GM23248 (cell line): ENCODE measurements around the gene NTF3. TPM values are rescaled to one million over a fixed set of nuclear protein-coding genes. Genes with fewer than 3 reads are reported as not detected.

Source experiments
- DNase-seq: peaks from one replicate; pipeline ENCODE4 v3.0.0-alpha.2; 2015
- H2AFZ ChIP-seq: fragments of 200-600 bp; sonication (generic); 2 replicates; pipeline ENCODE4 v1.6.1; 2016; ENCODE audit warnings: antibody characterized with exemption
- H3F3A ChIP-seq: fragments of 200-600 bp; sonication (generic); 2 replicates; pipeline ENCODE4 v1.6.1; 2016; ENCODE audit warnings: mild to moderate bottlenecking, antibody characterized with exemption, mixed run types; ENCODE audit not compliant: insufficient read depth
- H3K27ac ChIP-seq: fragments of 200-600 bp; sonication (generic); 2 replicates; pipeline ENCODE4 v1.5.1; 2016; ENCODE audit warnings: mild to moderate bottlenecking
- H3K27me3 ChIP-seq: fragments of 200-600 bp; sonication (generic); replicated peaks from 2 replicates; pipeline ENCODE4 v1.6.1; 2016; ENCODE audit warnings: mild to moderate bottlenecking; ENCODE audit not compliant: insufficient read depth
- H3K36me3 ChIP-seq: fragments of 200-600 bp; sonication (generic); 2 replicates; pipeline ENCODE4 v1.6.1; 2016; ENCODE audit warnings: low read depth, mild to moderate bottlenecking
- H3K4me1 ChIP-seq: fragments of 200-600 bp; sonication (generic); 2 replicates; pipeline ENCODE4 v1.6.1; 2016; ENCODE audit warnings: mild to moderate bottlenecking; ENCODE audit not compliant: insufficient read depth
- H3K4me2 ChIP-seq: fragments of 200-600 bp; sonication (generic); one replicate; pipeline ENCODE4 v1.6.1; 2016; ENCODE audit warnings: mild to moderate bottlenecking; ENCODE audit not compliant: unreplicated experiment
- H3K4me3 ChIP-seq: fragments of 200-600 bp; sonication (generic); 2 replicates; pipeline ENCODE4 v1.5.1; 2016; ENCODE audit warnings: mild to moderate bottlenecking
- H3K79me2 ChIP-seq: fragments of 200-600 bp; sonication (generic); 2 replicates; pipeline ENCODE4 v1.6.1; 2016; ENCODE audit warnings: mild to moderate bottlenecking; ENCODE audit not compliant: insufficient read depth
- H3K9ac ChIP-seq: fragments of 200-600 bp; sonication (generic); 2 replicates; pipeline ENCODE4 v1.6.1; 2016; ENCODE audit warnings: mild to moderate bottlenecking
- H3K9me2 ChIP-seq: fragments of 200-600 bp; sonication (generic); 2 replicates; pipeline ENCODE4 v1.6.1; 2016; ENCODE audit warnings: mixed run types, mild to moderate bottlenecking, moderate library complexity; ENCODE audit not compliant: insufficient read depth
- H3K9me3 ChIP-seq: fragments of 200-600 bp; sonication (generic); one replicate; pipeline ENCODE4 v1.6.1; 2017; ENCODE audit warnings: low read depth
- H4K20me1 ChIP-seq: fragments of 200-600 bp; sonication (generic); 2 replicates; pipeline ENCODE4 v1.6.0; 2016; ENCODE audit not compliant: insufficient read depth
- EZH2 ChIP-seq: fragments of 200-600 bp; sonication (generic); IDR thresholded peaks from 2 replicates; pipeline ENCODE4 v1.6.1; 2018; ENCODE audit warnings: antibody characterized with exemption, mild to moderate bottlenecking; ENCODE audit not compliant: insufficient read depth, poor library complexity, severe bottlenecking
- EZH2phosphoT487 ChIP-seq: fragments of 200-600 bp; sonication (generic); IDR thresholded peaks from 2 replicates; pipeline ENCODE4 v1.6.1; 2018; ENCODE audit warnings: antibody characterized with exemption, moderate library complexity, mild to moderate bottlenecking, low read depth; ENCODE audit not compliant: insufficient read depth
- WGBS, 2 experiments: methylation state at CpG; one replicate each; pipeline ENCODE4 v1.1.6; 2015 to 2017; ENCODE audit warnings: low lambda C conversion rate in 2 of 2, low coverage in 1 of 2; ENCODE audit errors: missing lambda C conversion rate in 2 of 2; 5-methylcytosine and 5-hydroxymethylcytosine counted together
- in situ Hi-C: fragments of 300-500 bp; cut with MboI; formaldehyde crosslinking; loops from 2 replicates; pipeline ENCODE4 v1.15.0; 2020
- polyA plus RNA-seq: library from polyadenylated mRNA; unstranded; fragments of >200 nt; fragmentation: Nextera tagmentation; extraction: Ambion mirVana; gene quantifications from 2 replicates; pipeline ENCODE4 v1.2.1, GENCODE V29; 2016
- total RNA-seq: library from RNA; depleted of rRNA; stranded (reverse); fragments of >200 nt; shearing (Covaris generic); gene quantifications from 2 replicates; pipeline ENCODE4 v1.2.3, GENCODE V29; 2014

Gene NTF3
- total and polyA plus RNA-seq, 2 experiments from 2014 or later = 4.8 to 6.0 TPM

- Histone ChIP-seq H3K27me3 (peaks cover 34% of the 10 kb centered on the region), H3K4me2 (no peak overlapping the region), H3K36me3 (no peaks in the 10 kb centered on the region), H3K27ac (no peak overlapping the region), H3K4me3 (no peak overlapping the region), H2AFZ (no peak overlapping the region), H3K9me2 (no peaks in the 10 kb centered on the region), H4K20me1 (no peaks in the 10 kb centered on the region), H3K79me2 (no peaks in the 10 kb centered on the region), H3F3A (no peaks in the 10 kb centered on the region), H3K9ac (no peak overlapping the region), H3K4me1 (no peaks in the 10 kb centered on the region), H3K9me3 (no peaks in the 10 kb centered on the region)
- 74 to 81% methylated on average over 1 of the region's 1 CpG for WGBS, 2 experiments
- in situ Hi-C loops = no loop called here
- DNase-seq = no peak
- no peak for TF ChIP-seq EZH2phosphoT487
- no peak for TF ChIP-seq EZH2
Observed at GRCh38 chr12:5409619-5410018, 22.3 kb upstream of the NTF3 start.

GRCh38 chr12:5416571-5416970, 15.3 kb upstream of the NTF3 start:
- in situ Hi-C loops = no loop called here
- peak; percentile 20 for DNase-seq
- Histone ChIP-seq H3K27me3 (0 out of 2 replicates have a peak, but pooled peaks cover 8% of the 10 kb centered on the region), H2AFZ (no peak overlapping the region), H3K79me2 (no peaks in the 10 kb centered on the region), H3K9ac (no peak overlapping the region), H4K20me1 (no peaks in the 10 kb centered on the region), H3K4me1 (peaks cover 15% of the 10 kb centered on the region), H3K9me2 (no peaks in the 10 kb centered on the region), H3F3A (no peaks in the 10 kb centered on the region), H3K4me3 (no peak overlapping the region), H3K27ac (no peak overlapping the region), H3K4me2 (no peak overlapping the region), H3K36me3 (no peaks in the 10 kb centered on the region), H3K9me3 (no peaks in the 10 kb centered on the region)
- WGBS, 2 experiments = 62 to 67% methylated on average over 1 of the region's 1 CpG
- TF ChIP-seq EZH2phosphoT487 = no peak
- no peak for TF ChIP-seq EZH2

GRCh38 chr12:5417500-5417899, 14.4 kb upstream of the NTF3 start:
- Histone ChIP-seq H3K9me2 (no peaks in the 10 kb centered on the region), H4K20me1 (no peaks in the 10 kb centered on the region), H2AFZ (peak overlapping the region; percentile 50; the same call in 1 of the 2 replicates), H3F3A (no peaks in the 10 kb centered on the region), H3K27me3 (0 out of 2 replicates have a peak, but pooled peaks cover 2% of the 10 kb centered on the region), H3K4me3 (no peak overlapping the region), H3K79me2 (no peaks in the 10 kb centered on the region), H3K9ac (no peak overlapping the region), H3K4me2 (peak overlapping the region; percentile 54), H3K9me3 (no peaks in the 10 kb centered on the region), H3K36me3 (no peaks in the 10 kb centered on the region), H3K4me1 (peaks cover 15% of the 10 kb centered on the region), H3K27ac (peak overlapping the region; percentile 21)
- TF ChIP-seq EZH2phosphoT487 = no peak
- no peak for TF ChIP-seq EZH2
- peak; percentile 55 for DNase-seq
- in situ Hi-C loops = no loop called here

GRCh38 chr12:5428332-5429221, 3.3 kb upstream of the NTF3 start:
- Histone ChIP-seq H3K27me3 (peaks cover 67% of the 10 kb centered on the region), H3K9me3 (no peaks in the 10 kb centered on the region), H3K79me2 (no peaks in the 10 kb centered on the region), H3K36me3 (no peaks in the 10 kb centered on the region), H3K4me3 (0 out of 2 replicates have a peak overlapping the region, but pooled peaks have one; percentile 27), H4K20me1 (no peaks in the 10 kb centered on the region), H2AFZ (0 out of 2 replicates have a peak overlapping the region, but pooled peaks have one; percentile 42), H3K9me2 (no peaks in the 10 kb centered on the region), H3F3A (0 out of 2 replicates have a peak, but pooled peaks cover 6% of the 10 kb centered on the region), H3K4me2 (peak overlapping the region; percentile 56), H3K9ac (no peak overlapping the region), H3K4me1 (peaks cover 6% of the 10 kb centered on the region; the same call in 1 of the 2 replicates), H3K27ac (no peak overlapping the region)
- TF ChIP-seq EZH2phosphoT487 = no peak
- no peak for TF ChIP-seq EZH2
- in situ Hi-C loops = loop anchor here (25.0 kb wide), 1 partner anchor 241 kb away; no protein-coding TSS in a partner anchor
- peak; percentile 67 for DNase-seq
- WGBS, 2 experiments = 30 to 33% methylated on average over 14 of the region's 14 CpGs
